ENCODE results near the gene SLC2A6.

Gene SLC2A6

DNA sequence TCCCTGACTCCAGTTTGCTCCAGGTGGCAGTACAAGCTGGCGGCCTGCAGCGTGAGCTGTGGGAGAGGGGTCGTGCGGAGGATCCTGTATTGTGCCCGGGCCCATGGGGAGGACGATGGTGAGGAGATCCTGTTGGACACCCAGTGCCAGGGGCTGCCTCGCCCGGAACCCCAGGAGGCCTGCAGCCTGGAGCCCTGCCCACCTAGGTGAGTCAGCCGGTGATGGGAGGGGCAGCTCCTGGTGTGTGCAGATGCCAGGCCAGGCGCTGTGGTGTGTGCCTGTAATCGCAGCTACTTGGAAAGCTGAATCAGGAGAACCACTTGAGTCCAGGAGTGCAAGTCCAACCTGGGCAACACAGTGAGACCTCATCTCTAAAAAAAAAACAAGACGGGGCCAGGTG, 29.1 kb downstream of the SLC2A6 start:
- FAIRE-seq (peak; percentile 95), DNase-seq (ENCODE audit: insufficient read length, low spot score) (peak; percentile 96)
- no peak for TF ChIP-seq POLR2A (IDR thresholded peaks at IDR 0.05; ENCODE audit: low read depth, low read length)

GRCh38 chr9:133448487-133448972, 30.4 kb downstream of the SLC2A6 start:
- no peak for TF ChIP-seq POLR2A (IDR thresholded peaks at IDR 0.05; ENCODE audit: low read depth, low read length)
- DNase-seq (ENCODE audit: insufficient read length, low spot score) (no peak), FAIRE-seq (no peak)

DNA sequence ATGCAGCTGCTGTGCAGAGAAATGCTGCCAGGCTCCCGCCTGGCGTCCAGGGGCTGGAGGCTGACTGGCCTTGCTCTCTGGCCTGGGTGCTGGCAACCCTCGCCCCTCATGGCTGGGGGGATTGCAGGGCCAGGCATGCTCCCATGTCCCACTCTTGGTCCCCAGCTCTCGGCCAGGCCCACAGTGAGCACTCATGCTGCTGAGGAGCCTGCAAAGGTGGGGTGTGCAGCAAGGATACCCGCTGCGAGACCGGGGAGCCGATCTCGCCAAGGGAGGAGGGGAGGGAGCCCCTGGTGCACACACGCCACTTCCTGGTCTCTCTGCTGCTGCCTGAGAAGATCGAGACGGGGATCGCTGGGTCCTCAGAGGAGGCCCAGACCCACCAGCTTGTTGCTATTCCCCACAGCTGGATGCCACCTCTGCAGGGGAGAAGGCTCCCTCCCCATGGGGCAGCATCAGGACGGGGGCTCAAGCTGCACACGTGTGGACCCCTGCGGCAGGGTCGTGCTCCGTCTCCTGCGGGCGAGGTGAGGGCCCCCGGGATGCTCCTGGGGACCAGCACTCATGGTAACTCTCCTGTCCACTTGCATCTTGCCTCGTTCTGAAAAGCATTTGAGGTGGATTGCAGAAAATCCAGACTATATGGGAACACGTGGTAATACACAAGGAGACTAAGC, 33.5 kb downstream of the SLC2A6 start:
- DNase-seq (ENCODE audit: insufficient read length, low spot score): no peak
- no peak for TF ChIP-seq POLR2A (IDR thresholded peaks at IDR 0.05; ENCODE audit: low read depth, low read length)
- FAIRE-seq: no peak

DNA sequence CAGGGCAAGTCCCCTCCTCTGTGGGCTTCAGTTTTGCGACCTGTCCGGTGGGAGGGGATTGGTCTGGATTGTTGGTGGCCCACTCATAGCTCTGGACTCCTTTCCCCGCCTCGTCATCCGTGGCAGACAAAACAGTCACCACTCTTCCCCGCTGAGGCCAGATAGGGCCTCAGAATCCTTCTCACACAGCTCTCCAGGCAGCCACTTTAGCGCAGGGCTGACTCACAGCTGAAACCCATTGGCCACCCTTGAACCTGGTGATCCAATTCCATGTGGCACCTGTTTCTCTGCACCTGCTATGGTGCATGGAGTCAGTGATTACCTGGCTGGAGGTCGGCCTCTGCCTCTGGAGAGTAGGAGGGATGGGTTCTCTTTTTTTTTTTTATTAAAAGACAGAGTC, 34.9 kb downstream of the SLC2A6 start:
- FAIRE-seq (peak; percentile 82), DNase-seq (ENCODE audit: insufficient read length, low spot score) (peak; percentile 94)
- TF ChIP-seq POLR2A (IDR thresholded peaks at IDR 0.05; ENCODE audit: low read depth, low read length): no peak

DNA sequence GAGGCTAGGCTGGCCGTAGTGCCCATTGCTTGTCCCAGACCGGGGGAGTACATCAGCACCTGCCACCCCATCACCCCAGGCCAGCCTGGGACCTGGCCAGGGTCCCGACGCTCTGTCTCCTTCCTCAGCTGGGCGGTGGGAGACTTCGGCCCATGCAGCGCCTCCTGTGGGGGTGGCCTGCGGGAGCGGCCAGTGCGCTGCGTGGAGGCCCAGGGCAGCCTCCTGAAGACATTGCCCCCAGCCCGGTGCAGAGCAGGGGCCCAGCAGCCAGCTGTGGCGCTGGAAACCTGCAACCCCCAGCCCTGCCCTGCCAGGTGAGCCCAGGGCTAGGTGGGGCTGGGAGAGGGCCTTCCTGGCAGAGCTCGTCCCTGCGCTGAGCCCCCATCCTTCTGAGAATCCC, 35.7 kb downstream of the SLC2A6 start:
- FAIRE-seq: no peak
- TF ChIP-seq POLR2A (IDR thresholded peaks at IDR 0.05; ENCODE audit: low read depth, low read length): no peak
- DNase-seq (ENCODE audit: insufficient read length, low spot score): no peak

- TF ChIP-seq POLR2A (IDR thresholded peaks at IDR 0.05; ENCODE audit: low read depth, low read length): no peak
- no peak for DNase-seq (ENCODE audit: insufficient read length, low spot score)
- FAIRE-seq: no peak
Observed at GRCh38 chr9:133441571-133441970, 37.3 kb downstream of the SLC2A6 start.

DNA sequence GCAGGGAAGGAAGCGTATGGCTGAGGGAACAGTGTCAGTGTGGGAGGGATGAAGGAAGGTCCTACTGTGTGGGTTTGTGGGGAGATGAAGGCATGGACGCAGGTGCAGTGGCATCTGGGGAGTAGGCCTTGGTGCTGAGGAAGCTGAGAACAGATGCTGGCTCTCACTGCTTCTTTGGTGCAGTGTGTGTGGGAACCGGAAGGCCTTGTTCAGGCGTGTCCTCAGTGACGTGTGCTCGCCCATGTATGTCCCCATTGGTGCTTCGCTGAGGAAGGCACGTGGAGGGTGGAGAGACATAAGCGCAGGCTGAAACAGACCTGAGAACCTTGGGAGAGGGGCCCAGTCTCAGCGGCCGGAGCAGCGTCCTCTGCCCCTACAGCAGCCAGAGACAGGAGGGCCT, 38.0 kb downstream of the SLC2A6 start:
- FAIRE-seq: no peak
- no peak for TF ChIP-seq POLR2A (IDR thresholded peaks at IDR 0.05; ENCODE audit: low read depth, low read length)

DNA sequence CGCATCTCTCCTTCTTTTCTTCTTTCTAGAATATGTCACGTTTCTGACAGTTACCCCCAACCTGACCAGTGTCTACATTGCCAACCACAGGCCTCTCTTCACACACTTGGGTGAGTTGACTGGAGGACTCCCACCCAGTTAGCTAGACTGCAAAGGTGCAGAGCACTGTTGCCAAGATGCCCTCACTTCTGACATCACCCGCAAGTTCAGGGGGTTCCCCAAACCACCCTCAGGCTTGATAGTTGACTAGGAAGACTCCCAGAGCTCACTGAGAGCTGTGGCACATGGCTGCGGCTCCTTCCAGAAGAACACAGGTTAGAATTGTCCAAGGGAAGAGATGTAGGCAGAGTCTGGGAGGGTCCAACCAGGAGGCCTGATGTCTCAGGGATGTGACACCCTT, 39.6 kb downstream of the SLC2A6 start:
- no peak for TF ChIP-seq POLR2A (IDR thresholded peaks at IDR 0.05; ENCODE audit: low read depth, low read length)
- FAIRE-seq: no peak
- DNase-seq (ENCODE audit: insufficient read length, low spot score): no peak

More for the DNA sequence above, 38.0 kb downstream of the SLC2A6 start:
- no peak for DNase-seq (ENCODE audit: insufficient read length, low spot score)

GRCh38 chr9:133437753-133438531, 41.0 kb downstream of the SLC2A6 start:
- no peak for FAIRE-seq

DNA sequence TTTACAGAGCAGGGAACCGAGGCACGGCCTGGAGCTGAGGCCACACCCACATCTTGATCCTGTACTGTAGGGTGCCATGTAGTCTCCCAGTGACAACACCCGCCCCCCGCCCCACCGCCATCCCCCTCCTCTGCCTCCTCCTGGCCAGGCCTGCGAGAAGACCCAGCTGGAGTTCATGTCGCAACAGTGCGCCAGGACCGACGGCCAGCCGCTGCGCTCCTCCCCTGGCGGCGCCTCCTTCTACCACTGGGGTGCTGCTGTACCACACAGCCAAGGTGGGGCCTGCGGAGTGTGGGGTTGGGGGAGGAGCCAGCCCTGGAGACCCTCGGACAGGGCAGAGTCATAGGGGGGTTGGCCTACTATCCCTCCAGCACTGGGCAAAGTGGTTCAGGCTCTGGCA, 42.2 kb downstream of the SLC2A6 start:
- no peak for FAIRE-seq
- TF ChIP-seq POLR2A (IDR thresholded peaks at IDR 0.05; ENCODE audit: low read depth, low read length): no peak
- no peak for DNase-seq (ENCODE audit: insufficient read length, low spot score)

More at GRCh38 chr9:133437753-133438531, 41.0 kb downstream of the SLC2A6 start:
- TF ChIP-seq POLR2A (IDR thresholded peaks at IDR 0.05; ENCODE audit: low read depth, low read length): no peak
- DNase-seq (ENCODE audit: insufficient read length, low spot score): no peak

DNA sequence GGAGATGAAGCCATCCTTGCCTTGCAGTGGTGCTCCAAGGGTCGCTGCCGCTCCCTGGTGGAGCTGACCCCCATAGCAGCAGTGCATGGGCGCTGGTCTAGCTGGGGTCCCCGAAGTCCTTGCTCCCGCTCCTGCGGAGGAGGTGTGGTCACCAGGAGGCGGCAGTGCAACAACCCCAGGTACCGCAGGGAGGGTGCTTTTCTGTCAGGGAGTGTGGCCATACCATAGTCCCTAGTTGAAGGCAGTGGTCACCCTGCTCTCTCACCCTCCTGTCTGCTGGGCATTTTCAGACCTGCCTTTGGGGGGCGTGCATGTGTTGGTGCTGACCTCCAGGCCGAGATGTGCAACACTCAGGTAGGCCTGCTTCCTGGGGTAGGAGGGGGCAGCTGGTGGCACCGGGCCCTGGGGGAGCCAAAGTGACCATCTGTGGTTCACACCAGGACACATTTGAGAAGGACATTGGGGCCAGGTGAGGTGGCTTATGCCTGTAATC, 45.5 kb downstream of the SLC2A6 start:
- DNase-seq (ENCODE audit: insufficient read length, low spot score): no peak
- FAIRE-seq: no peak

GRCh38 chr9:133430244-133430643, 48.7 kb downstream of the SLC2A6 start:
- TF ChIP-seq POLR2A (IDR thresholded peaks at IDR 0.05; ENCODE audit: low read depth, low read length): no peak
- DNase-seq (ENCODE audit: insufficient read length, low spot score) (no peak), FAIRE-seq (no peak)

More for the DNA sequence above, 45.5 kb downstream of the SLC2A6 start:
- no peak for TF ChIP-seq POLR2A (IDR thresholded peaks at IDR 0.05; ENCODE audit: low read depth, low read length)

DNA sequence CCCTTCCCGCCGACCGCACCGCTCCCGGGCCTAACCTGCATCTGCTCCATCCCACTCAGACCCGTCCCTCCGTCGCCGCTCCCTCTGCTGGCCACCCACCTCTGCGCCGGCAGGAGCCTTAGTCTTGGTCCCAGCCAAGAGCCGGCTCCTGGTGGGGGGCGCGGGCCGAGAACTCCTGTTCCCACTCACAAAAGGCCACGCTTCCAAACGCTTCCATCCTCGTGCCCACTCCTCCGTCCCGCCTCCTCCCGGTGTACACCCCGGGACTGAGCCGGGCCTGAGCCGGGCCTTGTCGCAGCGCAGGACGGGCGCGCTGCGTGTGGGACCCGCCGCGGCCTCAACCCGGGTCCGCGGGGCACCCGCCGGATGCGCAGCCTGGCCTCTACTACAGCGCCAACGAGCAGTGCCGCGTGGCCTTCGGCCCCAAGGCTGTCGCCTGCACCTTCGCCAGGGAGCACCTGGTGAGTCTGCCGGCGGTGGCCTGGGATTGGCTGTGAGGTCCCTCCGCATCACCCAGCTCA, 49.2 kb downstream of the SLC2A6 start:
- DNase-seq (ENCODE audit: insufficient read length, low spot score): no peak
- no peak for FAIRE-seq
- TF ChIP-seq POLR2A (IDR thresholded peaks at IDR 0.05; ENCODE audit: low read depth, low read length): no peak

DNA sequence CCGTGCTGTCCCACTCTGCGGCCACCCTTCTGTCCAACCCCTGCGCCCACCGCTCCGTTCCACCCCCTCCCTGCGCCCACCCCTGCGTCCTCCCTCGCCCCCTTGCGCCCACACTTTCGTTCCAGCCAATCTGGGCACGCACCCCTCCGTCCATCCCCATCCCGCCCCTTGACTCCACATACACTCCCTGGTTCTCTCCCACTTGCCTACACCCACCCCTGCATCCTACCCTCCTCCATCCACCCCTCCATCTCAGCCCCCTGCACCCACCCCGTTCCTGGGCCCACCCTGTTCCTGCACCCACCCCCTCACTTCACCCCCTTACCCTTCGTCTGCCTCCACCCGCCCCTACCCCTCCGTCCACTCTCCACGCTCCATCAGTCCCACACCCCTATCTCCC, 49.7 kb downstream of the SLC2A6 start:
- TF ChIP-seq POLR2A (IDR thresholded peaks at IDR 0.05; ENCODE audit: low read depth, low read length): no peak

More for the DNA sequence above, 49.7 kb downstream of the SLC2A6 start:
- DNase-seq (ENCODE audit: insufficient read length, low spot score) (no peak), FAIRE-seq (no peak)
